Stimulated activated CD4-positive, alpha-beta T cell treated with anti-CD3 and anti-CD28 coated beads, Interleukin-12 subunit alpha, Interleukin-12 subunit beta, amount 100 ng/mL, for 4 hours (primary cell): ENCODE measurements around the gene EQTN.

ENCODE experiments used
- DNase-seq: peaks from one replicate; pipeline ENCODE4 v3.0.0-alpha.2; 2020

EQTN gene

GRCh38 chr9:27297050-27297449 lies at the start of gene EQTN:
Gene EQTN (minus strand): TSS chr9:27297150. CDS start chr9:27297055, 95 bp downstream.
- DNase-seq, result no peak

GRCh38 chr9:27344776-27345175 lies 47.8 kb upstream of the EQTN start:
- no peak for DNase-seq

GRCh38 chr9:27341545-27342294 lies 44.8 kb upstream of the EQTN start:
- no peak for DNase-seq

GRCh38 chr9:27340961-27341511 lies 44.1 kb upstream of the EQTN start:
- no peak for DNase-seq

- DNase-seq, result no peak
Observed at GRCh38 chr9:27340285-27340674, 43.3 kb upstream of the EQTN start.

- no peak for DNase-seq
Observed at GRCh38 chr9:27339661-27340284, 42.8 kb upstream of the EQTN start.

GRCh38 chr9:27338527-27338903 lies 41.6 kb upstream of the EQTN start:
- no peak for DNase-seq

- DNase-seq, result no peak
Observed at GRCh38 chr9:27337833-27338526, 41.0 kb upstream of the EQTN start.

GRCh38 chr9:27337236-27337635 lies 40.3 kb upstream of the EQTN start:
- DNase-seq, result no peak

GRCh38 chr9:27336829-27337228 lies 39.9 kb upstream of the EQTN start:
- DNase-seq, result no peak

- DNase-seq, result no peak
Observed at GRCh38 chr9:27336126-27336525, 39.2 kb upstream of the EQTN start.

GRCh38 chr9:27335075-27335474 lies 38.1 kb upstream of the EQTN start:
- no peak for DNase-seq

GRCh38 chr9:27333241-27334052 lies 36.5 kb upstream of the EQTN start:
- DNase-seq, result peak; percentile 19

- no peak for DNase-seq
Observed at GRCh38 chr9:27331393-27331792, 34.4 kb upstream of the EQTN start.

- no peak for DNase-seq
Observed at GRCh38 chr9:27329291-27329690, 32.3 kb upstream of the EQTN start.

GRCh38 chr9:27328483-27328882 lies 31.5 kb upstream of the EQTN start:
- DNase-seq, result no peak

- DNase-seq, result no peak
Observed at GRCh38 chr9:27311184-27311583, 14.2 kb upstream of the EQTN start.

GRCh38 chr9:27310582-27310981 lies 13.6 kb upstream of the EQTN start:
- no peak for DNase-seq

GRCh38 chr9:27308691-27309390 lies 11.9 kb upstream of the EQTN start:
- DNase-seq, result no peak

GRCh38 chr9:27304521-27304920 lies 7.6 kb upstream of the EQTN start:
- DNase-seq, result no peak

- no peak for DNase-seq
Observed at GRCh38 chr9:27303219-27303618, 6.3 kb upstream of the EQTN start.

- DNase-seq, result no peak
Observed at GRCh38 chr9:27293996-27294395, 3.0 kb downstream of the EQTN start.
